Activated naive CD4-positive, alpha-beta T cell (primary cell): Measurements from ENCODE around the gene NOXA1.

Experiments used
- DNase-seq, 4 experiments: peaks; one replicate each; lab custom pipeline; 2025; lab: John Stamatoyannopoulos, UW

NOXA1 gene

GRCh38 chr9:137387114-137387890 is 35.9 kb upstream of the NOXA1 start:
- peak in 2 of 4 experiments; percentile 41 to 57 for DNase-seq

GRCh38 chr9:137387891-137388560 is 35.2 kb upstream of the NOXA1 start:
- DNase-seq, result no peak

GRCh38 chr9:137388589-137389427 is 34.4 kb upstream of the NOXA1 start:
- DNase-seq, result no peak

GRCh38 chr9:137389428-137389746 is 33.8 kb upstream of the NOXA1 start:
- DNase-seq, result no peak

- no peak for DNase-seq
Measured at GRCh38 chr9:137390553-137391410, 32.4 kb upstream of the NOXA1 start.

GRCh38 chr9:137391411-137391754 is 31.8 kb upstream of the NOXA1 start:
- no peak for DNase-seq

GRCh38 chr9:137392232-137393007 is 30.8 kb upstream of the NOXA1 start:
- DNase-seq, result no peak

- no peak for DNase-seq
Measured at GRCh38 chr9:137393176-137394150, 29.7 kb upstream of the NOXA1 start.

- DNase-seq, result no peak
Measured at GRCh38 chr9:137394866-137395665, 28.1 kb upstream of the NOXA1 start.

- DNase-seq, result no peak
Measured at GRCh38 chr9:137395666-137396010, 27.6 kb upstream of the NOXA1 start.

GRCh38 chr9:137396227-137396626 is 27.0 kb upstream of the NOXA1 start:
- DNase-seq, result no peak

- DNase-seq, result no peak
Measured at GRCh38 chr9:137396634-137397367, 26.4 kb upstream of the NOXA1 start.

- no peak for DNase-seq
Measured at GRCh38 chr9:137397675-137398423, 25.3 kb upstream of the NOXA1 start.

- no peak for DNase-seq
Measured at GRCh38 chr9:137398561-137399468, 24.4 kb upstream of the NOXA1 start.

- no peak for DNase-seq
Measured at GRCh38 chr9:137402746-137403145, 20.4 kb upstream of the NOXA1 start.

- no peak for DNase-seq
Measured at GRCh38 chr9:137403269-137403668, 19.9 kb upstream of the NOXA1 start.
